Renal pelvis (tissue), 4 donors: ENCODE measurements around the gene ETV4. TPM values are rescaled to one million over a fixed set of nuclear protein-coding genes. Genes with fewer than 3 reads are reported as not detected.

Experiments used
- DNase-seq: peaks from one replicate; pipeline ENCODE4 v3.0.0-alpha.2; 2013
- polyA plus RNA-seq, 3 donors: library from polyadenylated mRNA; unstranded; fragments of 120-200 nt; gene quantifications; one replicate each; pipeline ENCODE4 v1.2.1, GENCODE V29; 2013; ENCODE audit not compliant: insufficient read length in 3 of 3

Gene ETV4
- polyA plus RNA-seq, 3 donors = 39.7 to 49.8 (median 43.7) TPM

GRCh38 chr17:43574896-43575525 lies 28.9 kb upstream of the ETV4 start:
- no peak for DNase-seq

GRCh38 chr17:43574348-43574747 lies 28.2 kb upstream of the ETV4 start:
- no peak for DNase-seq

GRCh38 chr17:43573579-43574321 lies 27.6 kb upstream of the ETV4 start:
- no peak for DNase-seq

GRCh38 chr17:43572368-43572980 lies 26.3 kb upstream of the ETV4 start:
- DNase-seq = no peak

- DNase-seq = no peak
These were observed 24.4 kb upstream of the ETV4 start for GRCh38 chr17:43570518-43570928.

GRCh38 chr17:43568506-43569082 lies 22.5 kb upstream of the ETV4 start:
- DNase-seq = no peak

GRCh38 chr17:43563600-43564594 lies 17.8 kb upstream of the ETV4 start:
- no peak for DNase-seq

- DNase-seq = no peak
These were observed 16.8 kb upstream of the ETV4 start for GRCh38 chr17:43562679-43563599.

GRCh38 chr17:43560461-43561427 lies 14.6 kb upstream of the ETV4 start:
- DNase-seq = no peak

GRCh38 chr17:43559161-43559816 lies 13.1 kb upstream of the ETV4 start:
- no peak for DNase-seq

- DNase-seq = no peak
These were observed 12.6 kb upstream of the ETV4 start for GRCh38 chr17:43558805-43559160.

GRCh38 chr17:43556292-43556691 lies 10.2 kb upstream of the ETV4 start:
- DNase-seq = no peak

GRCh38 chr17:43554857-43555256 lies 8.7 kb upstream of the ETV4 start:
- DNase-seq = no peak

- no peak for DNase-seq
These were observed 7.4 kb upstream of the ETV4 start for GRCh38 chr17:43553573-43553972.

GRCh38 chr17:43552229-43552837 lies 6.2 kb upstream of the ETV4 start:
- DNase-seq = no peak

GRCh38 chr17:43550754-43551153 lies 4.6 kb upstream of the ETV4 start:
- no peak for DNase-seq

GRCh38 chr17:43549496-43549895 lies 3.4 kb upstream of the ETV4 start:
- no peak for DNase-seq

GRCh38 chr17:43548689-43549379 lies 2.7 kb upstream of the ETV4 start:
- DNase-seq = no peak
